ENCODE data around the gene WDR43. TPM values are rescaled to one million over a fixed set of nuclear protein-coding genes. Genes with fewer than 3 reads are reported as not detected.

WDR43 gene
- polyA plus RNA-seq, 1 donor from 2014 or later, result 24.4 TPM

- peaks cover 47% of the 10 kb centered on the region for H3K79me2 ChIP-seq (replicated peaks; ENCODE audit: insufficient read depth, low read length)
- TF ChIP-seq POLR2AphosphoS5 (IDR thresholded peaks at IDR 0.05) (no peak), CTCF (IDR thresholded peaks at IDR 0.05; ENCODE audit: poor library complexity, severe bottlenecking) (no peak), SMC3 (conservative IDR thresholded peaks at IDR 0.05; ENCODE audit: poor library complexity) (no peak)
- no peaks in the 10 kb centered on the region for H3K9me2 ChIP-seq (ENCODE audit: insufficient read depth, low read length)
- H3K27ac ChIP-seq (ENCODE audit: low read length), result no peak overlapping the region
- no peak overlapping the region for H3K4me3 ChIP-seq (ENCODE audit: low read length)
- no peak overlapping the region for H2AFZ ChIP-seq (ENCODE audit: low read depth, low read length)
- no peak overlapping the region for H3K4me2 ChIP-seq (ENCODE audit: low read length)
- H3K27me3 ChIP-seq (ENCODE audit: insufficient read depth, low read depth, low read length), result no peaks in the 10 kb centered on the region
- no peaks in the 10 kb centered on the region for H3K9me3 ChIP-seq (ENCODE audit: low read length)
- no peaks in the 10 kb centered on the region for H4K20me1 ChIP-seq (ENCODE audit: insufficient read depth)
- no peaks in the 10 kb centered on the region for H3F3A ChIP-seq (ENCODE audit: insufficient read depth, low read length, poor library complexity, severe bottlenecking)
- H3K9ac ChIP-seq (ENCODE audit: low read length), result no peak overlapping the region
- H3K36me3 ChIP-seq (ENCODE audit: insufficient read depth, low read length), result no peaks in the 10 kb centered on the region
These were observed 8.1 kb downstream of the WDR43 start for GRCh38 chr2:28902584-28902983.

GRCh38 chr2:28904295-28904694 is 9.8 kb downstream of the WDR43 start:
- H3K4me2 ChIP-seq (ENCODE audit: low read length), result no peak overlapping the region
- no peak overlapping the region for H3K4me3 ChIP-seq (ENCODE audit: low read length)
- no peaks in the 10 kb centered on the region for H3K9me2 ChIP-seq (ENCODE audit: insufficient read depth, low read length)
- H3K27me3 ChIP-seq (ENCODE audit: insufficient read depth, low read depth, low read length), result no peaks in the 10 kb centered on the region
- no peaks in the 10 kb centered on the region for H3K36me3 ChIP-seq (ENCODE audit: insufficient read depth, low read length)
- no peaks in the 10 kb centered on the region for H3K9me3 ChIP-seq (ENCODE audit: low read length)
- no peak overlapping the region for H2AFZ ChIP-seq (ENCODE audit: low read depth, low read length)
- H3F3A ChIP-seq (ENCODE audit: insufficient read depth, low read length, poor library complexity, severe bottlenecking), result no peaks in the 10 kb centered on the region
- TF ChIP-seq RAD21 (conservative IDR thresholded peaks at IDR 0.05), result no peak
- no peak for TF ChIP-seq TAF1 (IDR thresholded peaks at IDR 0.05; ENCODE audit: low read depth)
- no peak for TF ChIP-seq EP300 (conservative IDR thresholded peaks at IDR 0.05; ENCODE audit: poor library complexity, severe bottlenecking)
- no peak for TF ChIP-seq EZH2 (IDR thresholded peaks at IDR 0.05; ENCODE audit: borderline replicate concordance, insufficient read depth, low read length, poor library complexity, severe bottlenecking)
- no peak for TF ChIP-seq REST (IDR thresholded peaks at IDR 0.05; ENCODE audit: borderline replicate concordance)
- TF ChIP-seq CTCF (IDR thresholded peaks at IDR 0.05; ENCODE audit: poor library complexity, severe bottlenecking), result no peak
- TF ChIP-seq POLR2AphosphoS5 (IDR thresholded peaks at IDR 0.05), result no peak
- TF ChIP-seq SMC3 (conservative IDR thresholded peaks at IDR 0.05; ENCODE audit: poor library complexity), result no peak
- no peak for TF ChIP-seq MXI1 (conservative IDR thresholded peaks at IDR 0.05; ENCODE audit: poor library complexity, severe bottlenecking)
- H4K20me1 ChIP-seq (ENCODE audit: insufficient read depth), result no peaks in the 10 kb centered on the region
- H3K27ac ChIP-seq (ENCODE audit: low read length), result no peak overlapping the region
- peaks cover 29% of the 10 kb centered on the region for H3K79me2 ChIP-seq (replicated peaks; ENCODE audit: insufficient read depth, low read length)
- H3K9ac ChIP-seq (ENCODE audit: low read length), result no peak overlapping the region
